HepG2 (cell line): ENCODE results near the gene UAP1L1. TPM values are rescaled to one million over a fixed set of nuclear protein-coding genes. Genes with fewer than 3 reads are reported as not detected.

ENCODE experiments used
- ATAC-seq: fragments of 200-7000 bp; cut with Tn5 transposase; 3 replicates; pipeline ENCODE4 v1.9.1; 2020; ENCODE audit warnings: mild to moderate bottlenecking, moderate library complexity
- BruUV-seq: library from RNA; stranded (reverse); fragments of 400-500 nt; replicated peaks from 2 replicates; lab custom pipeline; 2021; lab: Mats Ljungman, UMichigan
- CTCF ChIA-PET: fragments of 300-600 bp; formaldehyde crosslinking; extraction: SDS; loops from one replicate; lab custom pipeline; 2021; ENCODE audit warnings: low total read pairs, inconsistent platforms, low intra/inter-chr PET ratio; lab: Yijun Ruan, JAX
- POLR2A ChIA-PET: fragments of 350-600 bp; sonication (Branson Sonifier 250); formaldehyde crosslinking; loops from one replicate; lab custom pipeline; 2020; ENCODE audit warnings: antibody characterized with exemption, inconsistent platforms; lab: Yijun Ruan, JAX
- DNase-seq: peaks from one replicate; pipeline ENCODE4 v3.0.0-alpha.2; 2015; ENCODE audit warnings: low spot score
- FAIRE-seq: peaks from 3 replicates; lab custom pipeline; 2011; peaks lifted over from hg19 to GRCh38; lab: Jason Lieb, UNC
- H2AFZ ChIP-seq: one replicate; pipeline ENCODE4 v1.6.1; 2011; ENCODE audit warnings: low read length, inconsistent platforms
- H3K27ac ChIP-seq: fragments of 300-600 bp; 3 replicates; pipeline ENCODE4 v1.8.0; 2011; ENCODE audit warnings: mixed run types, mild to moderate bottlenecking, mixed read lengths, low read length, inconsistent platforms; ENCODE audit not compliant: insufficient read depth; ENCODE audit errors: extremely low read length
- H3K27me3 ChIP-seq, 2 experiments: fragments of 200-600 bp in 1 of 2; 2 replicates in 1 of 2; 3 replicates in 1 of 2; pipeline versions ENCODE4 v1.6.0 to v1.8.0; 2011; ENCODE audit warnings: low read length in 2 of 2, mild to moderate bottlenecking in 2 of 2, moderate library complexity in 2 of 2, inconsistent platforms in 1 of 2; ENCODE audit not compliant: insufficient read depth in 2 of 2, control insufficient read depth in 1 of 2
- H3K36me3 ChIP-seq, 2 experiments: fragments of 200-600 bp in 1 of 2; replicated peaks in 1 of 2; 2 replicates in 1 of 2; 3 replicates in 1 of 2; pipeline versions ENCODE4 v1.5.1 to v1.8.0; 2011; ENCODE audit warnings: low read length in 2 of 2, inconsistent platforms in 1 of 2; ENCODE audit not compliant: insufficient read depth in 2 of 2, control insufficient read depth in 1 of 2
- H3K4me1 ChIP-seq: 2 replicates; pipeline ENCODE4 v1.5.1; 2012; ENCODE audit warnings: low read length, inconsistent platforms; ENCODE audit not compliant: insufficient read depth
- H3K4me2 ChIP-seq: 2 replicates; pipeline ENCODE4 v1.6.0; 2011; ENCODE audit warnings: low read depth, low read length, inconsistent platforms
- H3K4me3 ChIP-seq, 3 experiments: fragments of 200-600 bp in 1 of 3; sonication (generic), shearing (Covaris generic) in 1 of 3; replicated peaks in 1 of 3; 2 replicates each; pipeline ENCODE4 v1.5.1; 2011 to 2016; ENCODE audit warnings: low read length in 3 of 3, inconsistent platforms in 2 of 3, low read depth in 2 of 3, mild to moderate bottlenecking in 2 of 3, control low read depth in 1 of 3, mixed read lengths in 1 of 3; ENCODE audit not compliant: insufficient read depth in 1 of 3
- H3K79me2 ChIP-seq: one replicate; pipeline ENCODE4 v1.6.1; 2011; ENCODE audit warnings: low read length, inconsistent platforms; ENCODE audit not compliant: insufficient read depth
- H3K9ac ChIP-seq: 2 replicates; pipeline ENCODE4 v1.6.0; 2011; ENCODE audit warnings: mild to moderate bottlenecking, low read depth, low read length, inconsistent platforms; ENCODE audit not compliant: insufficient read depth
- H3K9me3 ChIP-seq: 2 replicates; pipeline ENCODE4 v1.5.1; 2012; ENCODE audit warnings: mild to moderate bottlenecking, low read length
- H4K20me1 ChIP-seq: 2 replicates; pipeline ENCODE4 v1.6.0; 2011; ENCODE audit warnings: inconsistent platforms, mild to moderate bottlenecking, low read length, moderate library complexity; ENCODE audit not compliant: insufficient read depth
- CREB1 ChIP-seq, 2 experiments: fragments of 450-650 bp in 1 of 2; IDR thresholded peaks; 2 replicates each; pipeline ENCODE4 v1.6.1; 2016 to 2017; ENCODE audit warnings: control low read depth in 1 of 2, mild to moderate bottlenecking in 1 of 2, missing compliant biosample characterization in 1 of 2, missing genetic modification characterization in 1 of 2
- ETV6 ChIP-seq: sonication (generic); formaldehyde crosslinking; conservative IDR thresholded peaks from 2 replicates; pipeline ENCODE4 v1.4.0; 2020; ENCODE audit warnings: missing genetic modification reagents
- KLF12 ChIP-seq: sonication (generic); formaldehyde crosslinking; IDR thresholded peaks from 2 replicates; pipeline ENCODE4 v1.4.0; 2020; ENCODE audit warnings: missing genetic modification reagents, borderline replicate concordance
- MTA1 ChIP-seq: sonication (generic); formaldehyde crosslinking; IDR thresholded peaks from 2 replicates; pipeline ENCODE4 v1.4.0; 2020; ENCODE audit warnings: missing genetic modification reagents, mild to moderate bottlenecking, borderline replicate concordance
- NR2C2 ChIP-seq: sonication (generic); formaldehyde crosslinking; IDR thresholded peaks from 2 replicates; pipeline ENCODE4 v1.4.0; 2020; ENCODE audit warnings: missing genetic modification reagents, mild to moderate bottlenecking, moderate library complexity, borderline replicate concordance
- SETDB1 ChIP-seq: sonication (generic); formaldehyde crosslinking; IDR thresholded peaks from 2 replicates; pipeline ENCODE4 v1.5.1; 2020; ENCODE audit warnings: missing genetic modification reagents, mild to moderate bottlenecking, borderline replicate concordance
- ZBTB38 ChIP-seq: sonication (generic); formaldehyde crosslinking; IDR thresholded peaks from 2 replicates; pipeline ENCODE4 v1.5.1; 2020; ENCODE audit warnings: mild to moderate bottlenecking, missing genetic modification reagents
- ZBTB7A ChIP-seq: sonication (generic); formaldehyde crosslinking; IDR thresholded peaks from 2 replicates; pipeline ENCODE4 v1.8.0; 2022; ENCODE audit warnings: mild to moderate bottlenecking, missing genetic modification reagents
- ZC3H4 ChIP-seq: sonication (generic); formaldehyde crosslinking; IDR thresholded peaks from 2 replicates; pipeline ENCODE4 v1.4.0; 2020; ENCODE audit warnings: missing genetic modification reagents, borderline replicate concordance
- ZNF569 ChIP-seq: sonication (generic); formaldehyde crosslinking; IDR thresholded peaks from 2 replicates; pipeline ENCODE4 v1.5.0; 2020; ENCODE audit warnings: mild to moderate bottlenecking, missing genetic modification reagents, moderate library complexity, borderline replicate concordance
- ZNF607 ChIP-seq: sonication (generic); formaldehyde crosslinking; IDR thresholded peaks from 2 replicates; pipeline ENCODE4 v1.5.1; 2020; ENCODE audit warnings: missing genetic modification reagents, mild to moderate bottlenecking, borderline replicate concordance
- ZNF687 ChIP-seq: sonication (generic); formaldehyde crosslinking; IDR thresholded peaks from 2 replicates; pipeline ENCODE4 v1.5.1; 2020; ENCODE audit warnings: mild to moderate bottlenecking, missing genetic modification reagents, moderate library complexity
- WGBS: methylation state at CpG from one replicate; pipeline ENCODE4 v1.1.6; 2017; ENCODE audit warnings: low lambda C conversion rate; 5-methylcytosine and 5-hydroxymethylcytosine counted together
- in situ Hi-C: cut with HindIII; loops from 2 replicates; pipeline ENCODE4 v1.10.0; 2017; ENCODE audit warnings: low pct_unique_long_range_greater_than_20kb; ENCODE audit not compliant: extremely low pct_ligation_motif_present
- intact Hi-C: fragments of 100-400 bp; cut with micrococcal nuclease; formaldehyde crosslinking; loops from one replicate; pipeline ENCODE4 v1.10.0; 2022; ENCODE audit not compliant: unreplicated experiment
- polyA plus RNA-seq, 8 experiments: library from polyadenylated mRNA; depleted of rRNA in 3 of 8; stranded (reverse) in 7 of 8; unstranded in 1 of 8; fragments of >200 nt; fragmentation: Illumina TruSeq in 4 of 8; extraction: Trizol in 4 of 8; gene quantifications; 2 replicates each; pipeline versions ENCODE4 v1.2.1 to v1.2.3, GENCODE V29; 2011 to 2016; ENCODE audit warnings: low read depth in 4 of 8, missing spikeins in 1 of 8, mixed read lengths in 1 of 8; ENCODE audit not compliant: insufficient read depth in 1 of 8
- total RNA-seq, 5 experiments: library from RNA; depleted of rRNA; stranded (reverse); fragments of >200 nt; fragmentation: Illumina TruSeq; extraction: Trizol; gene quantifications; 2 replicates each; pipeline ENCODE4 v1.2.3, GENCODE V29; 2016; ENCODE audit warnings: low read depth in 1 of 5

The UAP1L1 gene
- total and polyA plus RNA-seq, 2 of the 13 experiments (the other 11 are each of a cell fraction or from before 2014, with no cell fraction given): 5.4 to 6.4 TPM

GRCh38 chr9:137106662-137107250, 29.4 kb downstream of the UAP1L1 start:
- no TSS peak for BruUV-seq
- no peak for ATAC-seq
- Histone ChIP-seq H3K4me1 (peaks cover 21% of the 10 kb centered on the region), H3K36me3 (peaks cover 28 to 43% of the 10 kb centered on the region in 2 experiments)
- in situ Hi-C loops: no loop called here
- no peak for FAIRE-seq
- TF ChIP-seq KLF12 (CRISPR knock-in tag): no peak
- TF ChIP-seq MTA1 (CRISPR knock-in tag): 0 out of 2 replicates have a peak, but pooled peaks have one; percentile 2
- TF ChIP-seq, all 625 proteins: peak for 1
- 100% methylated on average over 2 of the region's 27 CpGs for WGBS
- H3K4me2 ChIP-seq: no peak overlapping the region
- no peak overlapping the region for H2AFZ ChIP-seq
- ChIA-PET POLR2A (interaction anchor here (1.1 kb wide), 1 partner anchor 20 kb away, joined by 4 read pairs; the partner anchor contains the start of gene MAN1B1), CTCF (no interaction called here)
- DNase-seq: no peak
- H3K4me3 ChIP-seq: no peak overlapping the region
- no peak overlapping the region for H3K9ac ChIP-seq
- no peaks in the 10 kb centered on the region for H3K9me3 ChIP-seq
- no peaks in the 10 kb centered on the region for H3K79me2 ChIP-seq
- no peaks in the 10 kb centered on the region for H3K27me3 ChIP-seq
- H3K27ac ChIP-seq: no peak overlapping the region
- intact Hi-C loops: no loop called here
- H4K20me1 ChIP-seq: no peaks in the 10 kb centered on the region

- ATAC-seq (no peak), FAIRE-seq (no peak)
- TF ChIP-seq ZNF607 (CRISPR knock-in tag) (0 out of 2 replicates have a peak, but pooled peaks have one; percentile 55), ZBTB38 (CRISPR knock-in tag) (peak; percentile 69; the same call in 1 of the 2 replicates), SETDB1 (CRISPR knock-in tag) (no peak), ETV6 (CRISPR knock-in tag) (no peak), ZC3H4 (CRISPR knock-in tag) (no peak), NR2C2 (CRISPR knock-in tag) (0 out of 2 replicates have a peak, but pooled peaks have one; percentile 32), CREB1 (IDR thresholded peaks at IDR 0.05) (no peak), CREB1 (CRISPR knock-in tag; IDR thresholded peaks at IDR 0.05) (no peak), ZNF569 (CRISPR knock-in tag) (no peak), ZNF687 (CRISPR knock-in tag) (peak; percentile 44; the same call in 1 of the 2 replicates), ZBTB7A (CRISPR knock-in tag) (peak; percentile 64; the same call in 1 of the 2 replicates)
Measured at GRCh38 chr9:137107312-137107921, 30.1 kb downstream of the UAP1L1 start.

More at GRCh38 chr9:137107312-137107921, 30.1 kb downstream of the UAP1L1 start:
- no peaks in the 10 kb centered on the region for H3K79me2 ChIP-seq
- in situ Hi-C loops: no loop called here
- no peaks in the 10 kb centered on the region for H3K27me3 ChIP-seq
- WGBS: 76% methylated on average over 18 of the region's 27 CpGs
- no peak overlapping the region for H3K27ac ChIP-seq
- ChIA-PET POLR2A (interaction anchor here (1.1 kb wide), 1 partner anchor 21 kb away, joined by 4 read pairs; the partner anchor contains the start of gene MAN1B1), CTCF (no interaction called here)
- DNase-seq: no peak
- peaks cover 28% of the 10 kb centered on the region for H3K4me1 ChIP-seq
- H4K20me1 ChIP-seq: no peaks in the 10 kb centered on the region
- intact Hi-C loops: no loop called here
- H2AFZ ChIP-seq: no peak overlapping the region
- no peak overlapping the region for H3K9ac ChIP-seq
- no TSS peak for BruUV-seq
- no peak overlapping the region for H3K4me3 ChIP-seq
- no peaks in the 10 kb centered on the region for H3K9me3 ChIP-seq
- H3K4me2 ChIP-seq: no peak overlapping the region
- peaks cover 23 to 36% of the 10 kb centered on the region in 2 experiments for H3K36me3 ChIP-seq
